HG03432 (cell line): ENCODE data around the gene DVL1.

Experiments used
- ATAC-seq: cut with Tn5 transposase; IDR thresholded peaks from one replicate; pipeline ENCODE4 v1.9.1; 2021; ENCODE audit warnings: mild to moderate bottlenecking, moderate library complexity; ENCODE audit not compliant: unreplicated experiment

Gene DVL1

DNA sequence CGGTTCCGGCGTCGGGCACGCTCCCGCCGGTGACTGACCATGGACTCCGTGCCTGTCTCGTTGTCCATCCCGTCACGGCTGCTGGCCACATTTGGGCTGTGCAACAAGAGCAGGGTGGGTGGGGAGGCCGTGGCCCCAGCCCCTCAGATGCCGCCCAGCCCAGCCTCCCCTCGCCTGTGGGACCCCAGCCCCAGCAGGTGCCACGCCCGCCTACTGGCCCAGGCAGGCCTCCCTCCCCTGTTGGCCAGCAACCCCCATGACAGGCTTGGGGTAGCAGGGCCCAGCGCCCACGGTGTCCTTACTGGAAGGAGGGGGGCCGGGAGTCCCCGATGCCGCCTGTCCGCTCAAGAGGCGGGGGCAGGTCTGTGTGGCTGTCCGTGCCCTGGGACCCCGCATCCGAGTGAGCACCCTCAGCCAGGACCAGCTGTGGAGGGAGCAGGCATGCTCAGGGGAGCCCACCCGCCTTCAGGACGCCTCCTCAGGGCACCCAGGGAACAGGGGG lies 7.1 kb downstream of the DVL1 start:
- no peak for ATAC-seq

DNA sequence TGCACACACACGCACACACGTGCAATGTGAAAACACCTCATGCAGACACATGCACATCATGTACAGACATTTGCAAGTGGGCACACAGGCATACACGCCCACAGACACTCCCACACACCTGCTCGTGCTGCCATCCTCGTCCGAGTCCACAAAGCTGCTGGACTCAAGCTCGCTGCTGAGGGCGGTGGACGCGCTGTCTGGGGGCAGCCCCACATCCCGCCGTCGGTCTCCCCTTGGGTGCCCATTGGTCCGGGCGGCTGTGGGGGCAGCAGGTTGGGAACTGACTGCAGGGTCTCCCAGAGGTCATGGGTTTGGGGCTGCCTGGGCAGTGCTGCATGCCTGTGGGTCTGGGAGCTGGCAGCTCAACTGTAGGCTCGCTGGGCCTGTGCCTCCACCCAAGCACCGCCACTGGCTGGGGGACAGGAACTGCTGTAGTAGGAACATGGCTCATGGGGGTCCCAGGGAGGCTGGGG lies 7.6 kb downstream of the DVL1 start:
- ATAC-seq, result no peak

GRCh38 chr1:1340791-1341548 lies 8.2 kb downstream of the DVL1 start:
- ATAC-seq, result no peak

- no peak for ATAC-seq
Observed at GRCh38 chr1:1340185-1340584, 9.0 kb downstream of the DVL1 start.

DNA sequence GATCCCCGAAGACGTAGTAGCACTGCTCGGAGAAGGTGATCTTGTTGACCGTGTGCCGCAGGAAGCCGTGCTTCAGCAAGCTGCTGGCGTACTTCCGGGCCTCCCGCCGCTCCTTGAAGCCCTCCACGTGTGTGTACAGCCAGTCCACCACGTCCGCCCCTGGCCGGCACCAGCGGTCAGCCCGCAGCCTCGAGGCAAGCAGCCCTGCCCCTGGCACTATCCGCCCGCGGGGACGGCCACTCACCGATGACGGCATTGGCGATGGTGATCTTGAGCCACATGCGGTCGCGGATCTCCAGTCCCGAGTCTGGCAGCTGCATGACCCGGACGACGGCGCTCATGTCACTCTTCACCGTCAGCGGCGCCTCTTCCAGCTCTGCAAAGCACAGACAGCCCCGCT lies 10.9 kb downstream of the DVL1 start:
- no peak for ATAC-seq

DNA sequence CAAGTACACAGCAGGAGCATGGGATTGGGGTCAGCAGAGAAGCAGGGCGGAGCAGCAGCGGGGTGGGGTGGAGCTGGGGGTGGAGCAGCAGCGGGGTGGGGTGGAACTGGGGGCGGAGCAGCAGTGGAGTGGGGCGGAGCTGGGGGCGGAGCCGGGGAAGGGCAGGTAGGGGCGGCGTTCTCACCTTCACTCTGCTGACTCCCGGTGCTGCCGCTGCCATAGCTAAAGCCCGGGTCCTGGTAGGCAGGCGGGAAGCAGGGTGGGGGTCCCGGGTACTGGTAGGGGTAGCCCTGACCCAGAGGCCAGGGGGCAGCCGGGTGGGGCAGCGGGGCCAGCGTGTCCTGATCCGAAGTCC lies 11.4 kb downstream of the DVL1 start:
- no peak for ATAC-seq

GRCh38 chr1:1336931-1337792 lies 12.1 kb downstream of the DVL1 start:
- ATAC-seq, result no peak

DNA sequence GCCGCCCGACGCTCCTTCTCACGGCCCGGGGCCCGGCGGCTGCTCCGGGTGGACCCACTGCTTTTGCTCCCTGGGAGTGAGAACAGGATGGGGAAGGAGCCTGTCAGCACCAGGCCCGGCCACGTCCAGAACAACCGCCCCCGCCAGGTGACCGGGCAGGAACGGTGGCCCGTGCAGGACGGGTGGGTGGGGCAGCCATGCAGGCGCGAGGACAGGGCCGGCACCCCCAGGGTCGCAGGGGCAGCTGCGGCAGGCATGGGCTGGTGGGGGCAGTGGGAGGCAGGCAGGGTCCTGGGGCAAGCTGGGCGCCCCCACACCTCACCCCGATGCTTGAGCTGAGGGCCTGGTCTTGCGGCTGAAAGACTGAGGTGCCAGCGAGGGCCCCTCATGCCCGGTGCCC lies 12.8 kb downstream of the DVL1 start:
- ATAC-seq, result no peak

DNA sequence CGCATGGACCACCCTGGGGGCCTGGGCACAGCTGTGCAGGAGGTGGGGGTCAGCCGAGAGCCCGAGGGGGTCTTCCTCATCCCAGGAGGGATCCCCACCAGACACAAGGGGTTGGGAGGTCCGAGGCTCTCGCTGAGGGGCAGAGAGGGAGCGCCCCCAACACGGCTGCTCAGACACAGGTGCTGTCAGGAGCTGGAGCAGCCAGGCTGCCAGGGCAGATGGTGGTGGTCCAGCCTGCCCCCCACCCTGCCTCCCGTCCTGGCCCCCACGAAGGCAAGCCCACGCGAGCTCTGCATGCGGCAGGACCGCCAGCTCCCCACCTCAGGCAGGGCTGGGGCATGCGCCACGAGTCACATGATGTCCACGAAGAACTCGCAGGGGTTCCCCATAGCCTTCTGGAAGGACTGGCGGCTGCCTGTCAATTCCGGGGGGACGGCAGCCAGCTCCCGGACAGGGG lies 13.4 kb downstream of the DVL1 start:
- no peak for ATAC-seq

DNA sequence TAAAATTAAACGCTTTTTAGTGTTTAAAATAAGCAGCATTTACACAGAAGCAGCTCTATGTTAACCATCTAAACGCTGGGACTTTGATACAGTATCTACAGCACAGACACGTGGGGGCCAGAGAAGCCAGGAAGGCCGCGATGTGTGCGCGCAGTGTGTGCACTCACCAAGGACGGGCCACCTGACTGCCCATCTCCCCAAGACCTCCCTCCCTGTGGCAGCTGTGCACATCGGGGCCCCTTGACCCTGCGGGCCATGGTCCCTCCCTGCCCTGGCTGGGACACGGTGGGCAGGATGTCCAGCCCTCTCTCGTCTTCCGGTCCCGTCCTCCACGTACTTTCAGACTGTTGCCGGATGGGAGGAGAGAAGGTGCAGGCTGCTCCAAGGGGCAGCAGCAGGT lies 13.9 kb downstream of the DVL1 start:
- no peak for ATAC-seq

DNA sequence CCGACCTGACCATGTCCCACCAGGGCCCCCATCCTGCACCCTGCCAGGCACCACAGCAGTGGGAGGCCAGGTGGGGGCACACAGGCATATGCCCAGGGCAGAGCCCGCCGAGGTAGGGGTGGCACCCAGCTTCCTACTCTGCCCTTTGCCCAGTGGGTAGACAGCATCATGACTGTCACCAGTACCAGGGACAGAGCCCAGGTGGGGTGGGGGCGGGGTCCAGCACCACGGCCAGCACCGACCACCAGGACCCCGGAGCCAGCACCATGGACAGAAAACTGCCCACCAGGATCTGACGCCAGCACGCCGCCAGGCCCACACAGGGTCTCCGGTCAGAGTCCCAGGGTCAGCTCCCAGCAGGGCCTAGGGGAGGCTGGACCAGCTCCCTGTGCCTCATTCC lies 14.4 kb downstream of the DVL1 start:
- ATAC-seq, result no peak

GRCh38 chr1:1333551-1334241 lies 15.5 kb downstream of the DVL1 start:
- ATAC-seq, result no peak

- ATAC-seq, result no peak
Observed at GRCh38 chr1:1332774-1333480, 16.3 kb downstream of the DVL1 start.

DNA sequence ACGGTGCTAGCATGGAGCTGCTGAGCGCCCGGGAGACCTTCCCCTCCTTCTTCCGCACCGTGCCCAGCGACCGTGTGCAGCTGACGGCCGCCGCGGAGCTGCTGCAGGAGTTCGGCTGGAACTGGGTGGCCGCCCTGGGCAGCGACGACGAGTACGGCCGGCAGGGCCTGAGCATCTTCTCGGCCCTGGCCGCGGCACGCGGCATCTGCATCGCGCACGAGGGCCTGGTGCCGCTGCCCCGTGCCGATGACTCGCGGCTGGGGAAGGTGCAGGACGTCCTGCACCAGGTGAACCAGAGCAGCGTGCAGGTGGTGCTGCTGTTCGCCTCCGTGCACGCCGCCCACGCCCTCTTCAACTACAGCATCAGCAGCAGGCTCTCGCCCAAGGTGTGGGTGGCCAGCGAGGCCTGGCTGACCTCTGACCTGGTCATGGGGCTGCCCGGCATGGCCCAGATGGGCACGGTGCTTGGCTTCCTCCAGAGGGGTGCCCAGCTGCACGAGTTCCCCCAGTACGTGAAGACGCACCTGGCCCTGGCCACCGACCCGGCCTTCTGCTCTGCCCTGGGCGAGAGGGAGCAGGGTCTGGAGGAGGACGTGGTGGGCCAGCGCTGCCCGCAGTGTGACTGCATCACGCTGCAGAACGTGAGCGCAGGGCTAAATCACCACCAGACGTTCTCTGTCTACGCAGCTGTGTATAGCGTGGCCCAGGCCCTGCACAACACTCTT lies 17.0 kb downstream of the DVL1 start:
- no peak for ATAC-seq

DNA sequence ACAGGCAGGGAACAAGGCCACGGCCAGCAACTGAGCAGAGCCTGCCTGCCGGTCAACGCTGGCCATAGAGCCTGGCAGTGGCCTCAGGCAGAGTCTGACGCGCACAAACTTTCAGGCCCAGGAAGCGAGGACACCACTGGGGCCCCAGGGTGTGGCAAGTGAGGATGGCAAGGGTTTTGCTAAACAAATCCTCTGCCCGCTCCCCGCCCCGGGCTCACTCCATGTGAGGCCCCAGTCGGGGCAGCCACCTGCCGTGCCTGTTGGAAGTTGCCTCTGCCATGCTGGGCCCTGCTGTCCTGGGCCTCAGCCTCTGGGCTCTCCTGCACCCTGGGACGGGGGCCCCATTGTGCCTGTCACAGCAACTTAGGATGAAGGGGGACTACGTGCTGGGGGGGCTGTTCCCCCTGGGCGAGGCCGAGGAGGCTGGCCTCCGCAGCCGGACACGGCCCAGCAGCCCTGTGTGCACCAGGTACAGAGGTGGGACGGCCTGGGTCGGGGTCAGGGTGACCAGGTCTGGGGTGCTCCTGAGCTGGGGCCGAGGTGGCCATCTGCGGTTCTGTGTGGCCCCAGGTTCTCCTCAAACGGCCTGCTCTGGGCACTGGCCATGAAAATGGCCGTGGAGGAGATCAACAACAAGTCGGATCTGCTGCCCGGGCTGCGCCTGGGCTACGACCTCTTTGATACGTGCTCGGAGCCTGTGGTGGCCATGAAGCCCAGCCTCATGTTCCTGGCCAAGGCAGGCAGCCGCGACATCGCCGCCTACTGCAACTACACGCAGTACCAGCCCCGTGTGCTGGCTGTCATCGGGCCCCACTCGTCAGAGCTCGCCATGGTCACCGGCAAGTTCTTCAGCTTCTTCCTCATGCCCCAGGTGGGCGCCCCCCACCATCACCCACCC lies 17.9 kb downstream of the DVL1 start, which contains the start of gene TAS1R3:
TAS1R3 (plus strand) TSS at position 213 of the 898 bp plus-strand sequence; CDS start at position 279, 66 bp downstream.
- ATAC-seq, result no peak

DNA sequence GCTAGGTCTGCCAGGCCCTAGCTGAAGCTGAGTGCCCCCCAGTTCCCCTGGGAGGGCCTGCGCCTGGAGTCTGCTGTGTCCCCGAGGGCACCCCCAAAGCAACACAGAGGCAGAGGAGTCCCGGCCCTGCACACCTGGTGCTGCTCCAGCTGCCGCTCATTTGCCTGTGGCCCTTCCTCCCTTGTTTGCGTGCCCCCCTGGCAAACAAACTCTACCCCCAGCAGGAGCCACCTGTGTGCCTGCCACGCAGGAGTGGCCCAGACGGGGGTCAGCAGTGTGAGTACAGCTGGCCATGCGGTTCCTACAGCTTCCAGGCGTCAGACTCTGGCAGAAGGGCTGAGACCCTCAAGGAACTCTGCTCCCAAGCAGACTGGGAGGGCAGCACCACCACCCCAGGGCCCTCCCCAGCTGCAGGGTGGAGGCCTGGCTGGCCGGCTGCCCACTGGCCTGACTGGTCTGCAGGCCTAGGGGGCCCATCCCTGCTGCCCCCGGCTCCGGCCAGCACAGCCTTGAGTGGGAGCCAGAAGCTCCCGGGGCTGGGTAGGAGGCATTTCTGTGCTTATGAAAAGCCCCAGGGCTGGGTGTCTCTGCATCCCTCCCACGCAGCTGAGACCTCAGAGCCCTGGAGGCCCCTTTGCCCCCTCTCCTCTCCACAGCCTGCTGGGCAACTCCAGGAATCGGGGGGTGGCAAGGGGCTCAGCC lies 18.7 kb downstream of the DVL1 start:
- no peak for ATAC-seq

- no peak for ATAC-seq
Observed at GRCh38 chr1:1329304-1330210, 19.7 kb downstream of the DVL1 start.
